ACHN (cell line): ENCODE measurements around the gene TBC1D21.

ENCODE experiments used
- DNase-seq: peaks from one replicate; pipeline ENCODE4 v3.0.0-alpha.2; 2015
- in situ Hi-C: cut with HindIII; loops from 2 replicates; pipeline ENCODE4 v1.10.0; 2017; ENCODE audit warnings: low sequenced_read_pairs, low pct_ligation_motif_present, low pct_unique_long_range_greater_than_20kb

The TBC1D21 gene

GRCh38 chr15:73884159-73884558, 10.8 kb downstream of the TBC1D21 start:
- DNase-seq: no peak
- in situ Hi-C loops: no loop called here

- no peak for DNase-seq
- in situ Hi-C loops: no loop called here
Measured at GRCh38 chr15:73885954-73886700, 12.8 kb downstream of the TBC1D21 start.

- in situ Hi-C loops: no loop called here
- no peak for DNase-seq
Measured at GRCh38 chr15:73886717-73887345, 13.5 kb downstream of the TBC1D21 start.

- in situ Hi-C loops: no loop called here
- DNase-seq: no peak
Measured at GRCh38 chr15:73887481-73887880, 14.1 kb downstream of the TBC1D21 start.

DNA sequence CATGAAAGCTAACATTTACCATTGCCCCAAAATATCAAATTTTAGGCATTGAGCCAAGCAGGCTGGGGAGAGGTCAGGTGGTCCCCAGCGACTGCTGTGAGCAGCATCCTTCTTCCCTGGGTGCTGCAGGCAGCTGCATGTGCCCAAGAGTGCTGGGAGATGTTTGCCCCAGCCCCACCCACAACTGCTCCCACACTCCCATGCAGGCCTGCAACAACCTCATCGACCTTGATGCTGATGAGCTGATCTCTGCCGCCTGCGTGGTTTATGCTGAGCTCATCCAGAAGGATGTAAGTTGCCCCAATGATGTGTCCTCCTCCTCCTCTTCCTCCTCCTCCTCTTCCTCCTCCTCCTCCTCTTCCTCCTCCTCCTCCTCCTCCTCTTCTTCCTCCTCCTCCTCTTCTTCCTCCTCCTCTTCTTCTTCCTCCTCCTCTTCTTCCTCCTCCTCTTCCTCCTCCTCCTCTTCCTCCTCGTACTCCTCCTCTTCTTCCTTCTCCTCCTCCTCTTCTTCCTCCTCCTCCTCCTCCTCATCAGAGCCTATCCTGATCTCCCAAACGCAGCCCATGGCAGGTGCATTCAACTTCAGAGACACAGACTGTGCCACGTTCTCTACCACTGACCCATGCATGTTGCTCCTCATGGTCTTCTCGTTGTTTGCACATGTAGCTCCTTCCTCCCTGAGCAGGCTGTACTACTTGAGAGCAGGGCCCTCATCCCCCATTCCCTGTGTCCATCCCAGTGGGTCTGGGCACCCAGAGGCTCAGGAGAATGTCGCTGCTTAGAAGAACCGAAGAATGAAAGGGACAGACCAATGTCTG, 15.1 kb downstream of the TBC1D21 start:
- in situ Hi-C loops: no loop called here
- no peak for DNase-seq

DNA sequence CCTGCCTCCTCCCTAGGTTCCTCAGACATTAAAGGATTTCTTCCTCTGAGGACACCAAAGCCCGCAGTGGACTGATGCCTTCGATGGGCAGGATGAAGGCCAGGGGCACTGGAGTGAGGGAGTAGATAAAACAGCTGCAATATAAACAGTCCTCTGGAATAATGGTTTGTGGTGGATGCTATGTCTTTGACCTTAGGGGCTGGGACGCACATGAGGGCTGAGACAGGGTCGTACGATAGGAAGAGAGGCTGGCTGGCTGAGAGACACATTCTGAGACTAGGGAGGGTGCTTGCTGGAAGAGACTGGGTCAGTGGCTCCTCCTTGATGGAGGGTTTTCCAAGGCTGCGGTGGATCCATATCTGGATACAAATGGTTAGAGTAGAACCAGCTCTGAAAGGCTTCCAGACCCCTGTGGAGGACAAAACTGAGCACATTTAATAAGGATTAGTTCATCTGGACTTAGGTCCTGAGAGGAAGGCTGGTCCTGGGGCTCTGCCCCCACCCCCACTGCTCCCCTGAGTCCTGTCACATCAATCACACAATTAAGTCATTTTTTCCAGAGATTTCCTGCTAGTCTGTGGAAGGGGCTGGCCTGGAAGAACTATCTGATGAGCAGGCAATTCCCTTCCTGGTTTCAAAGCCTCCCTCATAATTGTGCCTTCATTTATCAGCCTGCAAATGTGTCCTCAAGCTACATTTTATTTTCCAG, 15.8 kb downstream of the TBC1D21 start:
- DNase-seq: no peak
- in situ Hi-C loops: no loop called here

- DNase-seq: no peak
- in situ Hi-C loops: no loop called here
Measured at GRCh38 chr15:73889762-73890124, 16.4 kb downstream of the TBC1D21 start.

DNA sequence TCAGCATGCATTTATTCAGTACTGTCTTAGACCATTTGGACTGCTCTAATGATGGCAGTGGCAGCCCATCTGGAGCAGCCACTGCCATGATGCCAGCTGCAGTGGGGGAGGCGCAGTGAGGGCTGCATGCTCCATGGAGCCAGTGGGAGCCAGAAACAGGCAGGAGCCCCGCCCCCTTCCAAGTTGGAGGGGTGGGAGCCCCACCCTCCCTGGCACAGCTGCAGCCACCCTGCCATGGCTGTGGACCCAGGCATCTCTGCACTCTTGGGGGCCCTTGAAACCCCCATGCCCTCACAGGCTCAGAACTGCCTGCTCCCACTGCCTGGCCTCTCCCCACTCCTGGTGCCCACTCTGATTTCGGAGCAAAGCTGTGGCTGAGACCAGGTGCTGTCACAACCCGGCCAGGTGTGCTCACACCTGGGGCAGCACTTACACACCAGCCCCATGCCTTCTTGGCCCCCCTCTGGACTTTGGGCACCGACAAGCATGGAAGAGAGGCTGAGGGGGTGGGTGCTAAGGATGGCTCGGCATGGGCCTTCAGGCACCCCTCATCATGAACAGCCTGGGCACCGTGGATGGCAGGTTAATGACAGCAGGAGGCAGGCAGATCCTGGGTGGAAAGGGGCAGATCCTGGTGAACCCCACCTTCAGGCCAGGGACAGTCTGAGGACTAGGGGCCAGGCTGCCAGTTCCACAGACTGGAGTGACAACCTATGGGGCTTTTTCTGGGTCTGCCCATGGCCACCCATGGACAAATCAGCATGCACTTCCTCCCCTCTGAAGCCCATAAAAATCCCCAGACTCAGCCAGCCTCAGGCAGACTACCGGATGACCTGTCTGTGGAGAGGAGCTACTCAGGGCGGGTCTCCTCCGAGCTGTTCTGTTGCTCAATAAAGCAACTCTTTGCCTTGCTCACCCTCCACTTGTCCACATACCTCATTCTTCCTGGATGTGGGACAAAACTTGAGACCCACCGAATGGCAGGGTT, 18.3 kb downstream of the TBC1D21 start:
- in situ Hi-C loops: no loop called here
- DNase-seq: no peak

GRCh38 chr15:73892446-73893226, 19.3 kb downstream of the TBC1D21 start:
- in situ Hi-C loops: no loop called here
- no peak for DNase-seq

- no peak for DNase-seq
- in situ Hi-C loops: no loop called here
Measured at GRCh38 chr15:73894133-73894814, 20.9 kb downstream of the TBC1D21 start.

DNA sequence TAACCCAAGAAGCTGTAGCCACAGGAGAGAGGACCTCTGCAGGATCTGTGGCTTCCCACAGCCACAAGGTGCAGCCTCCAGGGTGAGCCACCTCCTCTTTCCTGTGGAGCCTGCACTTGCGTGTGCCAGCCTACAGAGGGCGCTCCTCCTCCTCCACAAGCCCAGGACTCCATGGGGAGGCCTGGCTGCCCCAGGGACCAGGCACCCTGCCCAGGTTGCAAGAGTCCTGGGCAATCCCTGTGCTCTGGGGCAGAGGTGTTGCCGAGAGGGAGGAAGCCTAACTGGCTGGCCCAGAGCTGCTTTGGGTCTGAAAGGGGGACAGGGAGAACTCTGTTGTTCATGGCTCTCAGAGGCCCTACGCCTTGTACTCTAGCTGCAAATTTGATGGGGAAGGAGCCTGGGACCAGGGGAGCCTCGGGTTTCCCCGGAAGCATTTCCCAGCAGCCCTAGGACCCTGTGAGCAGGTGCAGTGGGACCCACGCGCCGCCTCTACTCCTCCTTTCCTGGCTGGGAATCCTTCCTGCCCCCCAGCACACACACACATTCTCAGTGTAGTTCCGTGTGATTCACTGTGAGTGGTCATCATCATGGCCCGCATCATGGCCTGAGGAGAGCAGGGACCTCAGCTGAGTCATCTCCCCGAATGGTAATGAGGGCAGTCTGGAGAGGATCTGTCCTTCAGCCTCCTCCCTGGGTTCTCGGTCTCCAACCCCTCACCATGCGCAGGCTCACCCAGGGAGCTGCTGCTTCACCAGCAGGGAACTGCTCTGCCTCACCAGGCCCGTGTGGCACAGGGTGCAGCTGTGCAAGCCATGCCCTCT, 24.3 kb downstream of the TBC1D21 start:
- DNase-seq: peak; percentile 84
- in situ Hi-C loops: no loop called here

GRCh38 chr15:73899197-73900094, 26.1 kb downstream of the TBC1D21 start:
- in situ Hi-C loops: no loop called here
- DNase-seq: no peak

DNA sequence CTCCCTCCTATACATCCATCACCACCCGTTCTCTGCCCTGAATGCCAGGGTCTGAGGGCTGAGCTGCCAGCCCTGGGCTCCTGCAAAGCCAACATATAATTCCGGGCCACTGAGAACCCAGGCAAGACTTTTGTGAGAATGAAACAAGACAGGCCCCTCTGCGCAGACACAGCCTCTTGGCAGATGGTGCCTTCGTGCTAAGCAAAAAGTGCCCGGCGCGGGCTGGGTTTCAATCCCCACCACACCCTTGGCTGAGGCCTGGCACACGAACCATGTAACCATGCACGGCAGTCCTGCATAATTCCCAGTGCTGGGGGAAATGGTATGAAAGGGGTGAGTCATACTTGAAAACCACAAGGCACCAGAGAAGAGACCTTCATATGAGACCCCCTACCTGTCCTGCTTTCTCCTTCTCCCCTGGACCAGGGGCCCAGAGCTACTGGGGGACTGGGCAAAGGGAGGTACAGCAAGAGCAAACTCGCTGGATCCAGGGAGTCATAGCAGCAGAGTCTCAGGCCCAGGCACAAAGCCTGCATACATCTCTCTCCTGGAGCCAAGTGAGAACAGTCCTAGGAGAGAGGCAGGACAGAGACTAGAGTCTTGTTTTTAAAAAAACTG, 26.8 kb downstream of the TBC1D21 start:
- in situ Hi-C loops: no loop called here
- no peak for DNase-seq

DNA sequence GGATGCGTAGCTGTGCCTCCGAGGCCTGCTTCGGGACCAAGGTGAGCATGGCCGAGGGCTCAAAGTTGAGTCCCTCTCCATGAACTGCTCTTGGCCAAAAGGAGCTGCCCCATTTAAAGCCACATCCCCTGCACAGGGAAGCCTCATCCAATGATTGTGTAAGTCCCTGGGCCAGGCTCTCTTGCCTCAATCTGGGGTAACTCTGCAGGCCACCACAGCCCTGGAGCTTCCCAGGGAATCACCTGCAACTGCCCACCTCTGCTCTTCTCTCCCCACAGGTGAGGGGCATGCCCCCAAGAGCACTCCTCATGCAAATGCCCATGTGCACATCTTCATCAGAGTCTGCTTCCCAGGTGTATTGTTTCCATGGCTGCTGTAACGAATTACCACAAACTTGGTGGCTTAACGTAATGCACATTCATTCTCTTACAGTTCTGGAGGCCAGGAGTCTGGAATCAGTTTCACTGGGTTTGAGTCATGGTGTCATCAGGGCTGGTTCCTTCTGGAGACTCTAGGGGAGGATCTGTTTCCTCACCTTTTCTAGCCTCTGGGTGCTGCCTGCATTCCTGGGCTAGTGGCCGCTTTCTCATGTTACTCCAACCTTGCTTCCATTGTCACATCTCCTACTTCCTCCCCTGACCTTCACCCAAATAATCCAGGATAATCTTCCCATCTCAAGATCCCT, 27.9 kb downstream of the TBC1D21 start:
- no peak for DNase-seq
- in situ Hi-C loops: no loop called here
